Measurements from ENCODE around the gene ADISSP.

The ADISSP gene

DNA sequence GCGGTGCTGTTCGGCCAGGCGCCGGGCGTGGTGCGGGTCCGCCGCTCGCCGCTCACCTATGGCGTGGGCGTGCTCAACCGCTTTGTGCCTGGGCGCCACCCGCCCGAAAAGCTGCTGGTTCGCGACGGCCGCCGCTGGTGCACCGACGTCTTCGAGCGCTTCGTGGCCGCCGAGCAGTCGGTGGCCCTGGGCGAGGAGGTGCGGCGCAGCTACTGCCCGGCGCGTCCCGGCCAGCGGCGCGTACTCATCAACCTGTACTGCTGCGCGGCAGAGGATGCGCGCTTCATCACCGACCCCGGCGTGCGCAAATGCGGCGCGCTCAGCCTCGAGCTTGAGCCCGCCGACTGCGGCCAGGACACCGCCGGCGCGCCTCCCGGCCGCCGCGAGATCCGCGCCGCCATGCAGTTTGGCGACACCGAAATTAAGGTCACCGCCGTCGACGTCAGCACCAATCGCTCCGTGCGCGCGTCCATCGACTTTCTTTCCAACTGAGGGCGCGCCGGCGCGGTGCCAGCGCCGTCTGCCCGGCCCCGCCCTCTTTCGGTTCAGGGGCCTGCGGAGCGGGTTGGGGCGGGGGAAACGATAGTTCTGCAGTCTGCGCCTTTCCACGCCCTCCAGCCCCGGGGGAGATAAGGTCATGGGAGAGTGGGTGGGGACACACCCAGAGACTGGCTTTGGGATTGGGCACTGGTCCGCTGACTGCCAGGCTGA lies 15.7 kb downstream of the ADISSP start:
- Mint-ChIP-seq H3K4me3 (peak overlapping the region; percentile 40), H3K9me3 (no peaks in the 10 kb centered on the region), H3K27ac (no peak overlapping the region), H3K36me3 (ENCODE audit: low read depth) (peaks cover 14% of the 10 kb centered on the region), H3K4me1 (peaks cover 4% of the 10 kb centered on the region), H3K27me3 (ENCODE audit: low read depth, poor library complexity) (peaks cover 48% of the 10 kb centered on the region)
- TF ChIP-seq, protein P1, sequence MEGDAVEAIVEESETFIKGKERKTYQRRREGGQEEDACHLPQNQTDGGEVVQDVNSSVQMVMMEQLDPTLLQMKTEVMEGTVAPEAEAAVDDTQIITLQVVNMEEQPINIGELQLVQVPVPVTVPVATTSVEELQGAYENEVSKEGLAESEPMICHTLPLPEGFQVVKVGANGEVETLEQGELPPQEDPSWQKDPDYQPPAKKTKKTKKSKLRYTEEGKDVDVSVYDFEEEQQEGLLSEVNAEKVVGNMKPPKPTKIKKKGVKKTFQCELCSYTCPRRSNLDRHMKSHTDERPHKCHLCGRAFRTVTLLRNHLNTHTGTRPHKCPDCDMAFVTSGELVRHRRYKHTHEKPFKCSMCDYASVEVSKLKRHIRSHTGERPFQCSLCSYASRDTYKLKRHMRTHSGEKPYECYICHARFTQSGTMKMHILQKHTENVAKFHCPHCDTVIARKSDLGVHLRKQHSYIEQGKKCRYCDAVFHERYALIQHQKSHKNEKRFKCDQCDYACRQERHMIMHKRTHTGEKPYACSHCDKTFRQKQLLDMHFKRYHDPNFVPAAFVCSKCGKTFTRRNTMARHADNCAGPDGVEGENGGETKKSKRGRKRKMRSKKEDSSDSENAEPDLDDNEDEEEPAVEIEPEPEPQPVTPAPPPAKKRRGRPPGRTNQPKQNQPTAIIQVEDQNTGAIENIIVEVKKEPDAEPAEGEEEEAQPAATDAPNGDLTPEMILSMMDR (IDR thresholded peaks at IDR 0.05): no peak
- DNase-seq: peak; percentile 57

DNA sequence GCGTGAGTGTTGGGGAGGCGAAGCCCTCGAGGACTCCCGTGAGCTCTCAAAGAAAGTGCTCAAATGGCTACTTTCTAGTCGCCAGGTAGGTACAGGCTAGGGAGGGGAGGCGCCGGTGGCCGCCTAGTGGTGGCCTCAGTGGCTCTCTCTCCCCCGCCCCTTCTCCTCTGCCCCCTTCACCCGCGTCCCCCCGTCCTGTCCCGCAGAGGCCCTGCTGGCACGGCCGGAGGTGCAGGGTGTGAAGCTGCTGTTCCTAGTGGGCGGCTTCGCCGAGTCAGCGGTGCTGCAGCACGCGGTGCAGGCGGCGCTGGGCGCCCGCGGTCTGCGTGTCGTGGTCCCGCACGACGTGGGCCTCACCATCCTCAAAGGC lies 16.3 kb downstream of the ADISSP start:
- H3K4me1 Mint-ChIP-seq: peaks cover 4% of the 10 kb centered on the region
- H3K9me3 Mint-ChIP-seq: no peaks in the 10 kb centered on the region
- H3K36me3 Mint-ChIP-seq (ENCODE audit: low read depth): peaks cover 17% of the 10 kb centered on the region
- no peak for DNase-seq
- TF ChIP-seq, protein P1 (IDR thresholded peaks at IDR 0.05): no peak
- peaks cover 54% of the 10 kb centered on the region for H3K27me3 Mint-ChIP-seq (ENCODE audit: low read depth, poor library complexity)
- H3K27ac Mint-ChIP-seq: no peak overlapping the region
- no peak overlapping the region for H3K4me3 Mint-ChIP-seq

DNA sequence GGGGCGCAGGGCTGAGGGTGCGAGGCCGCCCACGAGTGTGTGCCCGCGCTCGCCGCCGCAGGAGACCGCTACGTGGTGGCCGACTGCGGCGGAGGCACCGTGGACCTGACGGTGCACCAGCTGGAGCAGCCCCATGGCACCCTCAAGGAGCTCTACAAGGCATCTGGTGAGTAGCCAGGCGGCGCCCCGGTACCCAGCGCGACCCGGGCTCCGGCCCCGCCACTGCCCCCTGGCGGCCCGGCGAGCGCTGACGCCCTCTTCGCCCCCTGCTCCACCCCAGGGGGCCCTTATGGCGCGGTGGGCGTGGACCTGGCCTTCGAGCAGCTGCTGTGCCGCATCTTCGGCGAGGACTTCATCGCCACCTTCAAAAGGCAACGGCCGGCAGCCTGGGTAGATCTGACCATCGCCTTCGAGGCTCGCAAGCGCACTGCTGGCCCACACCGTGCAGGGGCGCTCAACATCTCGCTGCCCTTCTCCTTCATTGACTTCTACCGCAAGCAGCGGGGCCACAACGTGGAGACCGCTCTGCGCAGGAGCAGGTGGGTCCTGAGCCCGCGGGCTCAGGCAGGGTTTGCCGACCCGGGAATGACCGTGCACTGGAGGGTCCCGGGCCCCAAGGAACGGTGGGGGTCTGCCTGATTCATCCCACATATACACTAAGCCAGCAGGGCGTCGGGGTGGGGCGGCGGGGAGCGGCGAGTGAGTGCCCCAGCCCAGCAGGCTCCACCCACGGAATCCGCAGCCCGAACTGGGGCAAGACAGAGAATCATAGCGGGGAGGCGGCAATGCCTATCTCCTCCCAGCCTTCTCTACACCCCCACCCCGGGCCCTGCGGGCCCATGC lies 17.6 kb downstream of the ADISSP start:
- peak; percentile 84 for DNase-seq
- Mint-ChIP-seq H3K36me3 (ENCODE audit: low read depth) (peaks cover 30% of the 10 kb centered on the region), H3K4me3 (peak overlapping the region; percentile 32), H3K4me1 (peaks cover 8% of the 10 kb centered on the region), H3K27me3 (ENCODE audit: low read depth, poor library complexity) (peaks cover 67% of the 10 kb centered on the region), H3K27ac (no peak overlapping the region), H3K9me3 (no peaks in the 10 kb centered on the region)
- TF ChIP-seq, protein P1 (IDR thresholded peaks at IDR 0.05): peak; percentile 92

DNA sequence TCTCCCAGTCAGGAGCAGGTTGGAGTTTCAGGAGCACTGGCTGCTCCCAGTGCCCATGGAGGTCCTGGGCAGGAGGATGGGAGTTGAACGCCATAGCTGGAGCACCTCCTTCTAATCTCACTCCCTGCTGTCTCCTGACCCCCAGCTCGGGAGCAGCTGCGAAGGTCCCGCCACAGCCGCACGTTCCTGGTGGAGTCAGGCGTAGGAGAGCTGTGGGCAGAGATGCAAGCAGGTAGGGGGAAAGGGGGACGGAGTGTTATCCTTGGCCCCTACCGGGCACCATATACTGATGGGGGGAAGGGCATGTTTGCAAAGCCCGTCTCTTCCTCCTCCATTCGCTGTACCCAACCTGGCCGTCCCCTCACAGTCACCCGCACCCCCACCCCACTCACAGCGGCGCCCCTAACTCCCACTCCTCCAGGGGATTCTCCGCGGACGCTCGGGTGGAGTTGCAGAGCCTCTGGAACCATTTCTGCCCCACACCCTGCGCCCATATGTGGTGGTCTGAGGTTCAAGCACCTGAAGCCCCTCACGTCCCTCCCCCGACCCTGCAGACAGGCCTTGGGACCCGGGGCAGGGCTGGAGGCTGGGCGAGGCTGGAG lies 18.4 kb downstream of the ADISSP start:
- peaks cover 74% of the 10 kb centered on the region for H3K27me3 Mint-ChIP-seq (ENCODE audit: low read depth, poor library complexity)

DNA sequence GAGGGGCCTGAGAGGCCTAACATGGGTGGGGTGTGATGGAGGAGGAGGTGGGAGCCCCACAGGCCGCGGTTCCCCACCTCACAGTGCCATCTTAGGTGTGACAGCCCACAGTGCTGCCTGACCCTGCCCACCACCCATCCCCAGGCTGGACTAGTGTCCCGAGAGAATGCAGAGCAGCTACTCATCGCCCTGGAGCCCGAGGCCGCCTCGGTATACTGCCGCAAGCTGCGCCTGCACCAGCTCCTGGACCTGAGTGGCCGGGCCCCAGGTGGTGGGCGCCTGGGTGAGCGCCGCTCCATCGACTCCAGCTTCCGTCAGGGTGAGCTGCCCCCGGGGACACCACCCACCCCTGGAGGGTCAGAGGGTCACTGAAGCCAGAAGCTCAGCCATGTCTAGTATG lies 19.5 kb downstream of the ADISSP start:
- H3K9me3 Mint-ChIP-seq: peaks cover 7% of the 10 kb centered on the region
- H3K4me1 Mint-ChIP-seq: peaks cover 11% of the 10 kb centered on the region
- H3K27me3 Mint-ChIP-seq (ENCODE audit: low read depth, poor library complexity): peaks cover 81% of the 10 kb centered on the region
- TF ChIP-seq, protein P1 (IDR thresholded peaks at IDR 0.05): no peak
- no peak for DNase-seq
- no peak overlapping the region for H3K4me3 Mint-ChIP-seq
- peaks cover 44% of the 10 kb centered on the region for H3K36me3 Mint-ChIP-seq (ENCODE audit: low read depth)
- no peak overlapping the region for H3K27ac Mint-ChIP-seq

More for the DNA sequence above, 18.4 kb downstream of the ADISSP start:
- H3K4me3 Mint-ChIP-seq: no peak overlapping the region
- H3K27ac Mint-ChIP-seq: no peak overlapping the region
- TF ChIP-seq, protein P1 (IDR thresholded peaks at IDR 0.05): no peak
- no peak for DNase-seq
- H3K9me3 Mint-ChIP-seq: peaks cover 6% of the 10 kb centered on the region
- peaks cover 11% of the 10 kb centered on the region for H3K4me1 Mint-ChIP-seq
- peaks cover 37% of the 10 kb centered on the region for H3K36me3 Mint-ChIP-seq (ENCODE audit: low read depth)
